H1 (cell line): ENCODE measurements around the gene IRF2BP2. TPM values are rescaled to one million over a fixed set of nuclear protein-coding genes. Genes with fewer than 3 reads are reported as not detected.

Experiments used
- BCL11A ChIP-seq, 2 experiments: IDR thresholded peaks; one replicate each; pipeline ENCODE4 v1.6.1; 2011; ENCODE audit warnings: low read depth in 2 of 2, low read length in 2 of 2, mild to moderate bottlenecking in 2 of 2
- HDAC2 ChIP-seq, 2 experiments: fragments of 300-600 bp in 1 of 2; sonication (generic) in 1 of 2; IDR thresholded peaks; 2 replicates each; pipeline ENCODE4 v1.6.1; 2011 to 2012; ENCODE audit warnings: low read depth in 2 of 2, low read length in 2 of 2, mild to moderate bottlenecking in 2 of 2, moderate library complexity in 2 of 2, borderline replicate concordance in 1 of 2, inconsistent platforms in 1 of 2
- KDM5A ChIP-seq: fragments of 200-600 bp; IDR thresholded peaks from 2 replicates; pipeline ENCODE4 v1.7.1; 2012; ENCODE audit warnings: mild to moderate bottlenecking, low read length, inconsistent platforms, mixed read lengths
- polyA plus RNA-seq, 7 experiments: library from polyadenylated mRNA; depleted of rRNA in 3 of 7; stranded (reverse) in 5 of 7; unstranded in 2 of 7; fragments of >200 nt in 5 of 7; fragments of 200-250 nt in 2 of 7; gene quantifications; 1 replicate in 5 of 7; 2 replicates in 1 of 7; 4 replicates in 1 of 7; pipeline versions ENCODE4 v1.2.1 to v1.2.3, GENCODE V29; 2011 to 2013; ENCODE audit warnings: missing spikeins in 2 of 7, mixed read lengths in 2 of 7
- total RNA-seq: library from RNA; stranded (reverse); fragmentation: NEBNext Ultra II Directional; extraction: Animal tissue kit (Norgen Biotek cat#: 25700); gene quantifications from 2 replicates; pipeline ENCODE4 v1.2.1, GENCODE V29; 2021
- TF ChIP-seq, protein P1 (sequence below), 3 experiments: IDR thresholded peaks; 1 replicate in 2 of 3; 2 replicates in 1 of 3; pipeline versions ENCODE4 v1.5.1 to v1.6.1; 2011; ENCODE audit warnings: low read length in 3 of 3, mild to moderate bottlenecking in 3 of 3, inconsistent platforms in 2 of 3, low read depth in 1 of 3, moderate library complexity in 1 of 3; ENCODE audit not compliant: insufficient read depth in 1 of 3; ENCODE audit errors: control extremely low read depth in 1 of 3

Gene IRF2BP2
- total and polyA plus RNA-seq, 2 of the 8 experiments (the other 6 are each of a cell fraction or from before 2014, with no cell fraction given): 24.9 to 67.5 TPM

DNA sequence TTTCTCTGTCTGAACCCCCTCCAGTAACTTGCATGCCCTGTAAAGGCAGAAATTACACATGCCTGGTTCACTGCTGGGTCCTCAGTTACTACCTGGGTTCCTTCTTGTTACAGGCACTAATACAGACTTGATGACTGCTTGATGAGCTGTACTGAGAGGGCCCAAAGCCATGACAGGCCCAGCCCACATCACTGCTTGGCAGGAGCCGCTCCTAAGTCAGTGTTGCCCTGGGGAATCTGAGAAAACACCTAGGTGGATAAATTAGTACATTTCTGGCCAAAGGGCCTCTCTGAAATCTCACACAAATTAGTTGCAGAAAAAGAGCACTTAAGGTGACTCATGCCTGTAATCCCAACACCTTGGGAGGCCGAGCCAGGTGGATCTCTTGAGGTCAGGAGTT is 37.8 kb upstream of the IRF2BP2 start (continued):
- TF ChIP-seq, protein P1, sequence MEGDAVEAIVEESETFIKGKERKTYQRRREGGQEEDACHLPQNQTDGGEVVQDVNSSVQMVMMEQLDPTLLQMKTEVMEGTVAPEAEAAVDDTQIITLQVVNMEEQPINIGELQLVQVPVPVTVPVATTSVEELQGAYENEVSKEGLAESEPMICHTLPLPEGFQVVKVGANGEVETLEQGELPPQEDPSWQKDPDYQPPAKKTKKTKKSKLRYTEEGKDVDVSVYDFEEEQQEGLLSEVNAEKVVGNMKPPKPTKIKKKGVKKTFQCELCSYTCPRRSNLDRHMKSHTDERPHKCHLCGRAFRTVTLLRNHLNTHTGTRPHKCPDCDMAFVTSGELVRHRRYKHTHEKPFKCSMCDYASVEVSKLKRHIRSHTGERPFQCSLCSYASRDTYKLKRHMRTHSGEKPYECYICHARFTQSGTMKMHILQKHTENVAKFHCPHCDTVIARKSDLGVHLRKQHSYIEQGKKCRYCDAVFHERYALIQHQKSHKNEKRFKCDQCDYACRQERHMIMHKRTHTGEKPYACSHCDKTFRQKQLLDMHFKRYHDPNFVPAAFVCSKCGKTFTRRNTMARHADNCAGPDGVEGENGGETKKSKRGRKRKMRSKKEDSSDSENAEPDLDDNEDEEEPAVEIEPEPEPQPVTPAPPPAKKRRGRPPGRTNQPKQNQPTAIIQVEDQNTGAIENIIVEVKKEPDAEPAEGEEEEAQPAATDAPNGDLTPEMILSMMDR (IDR thresholded peaks at IDR 0.05; ENCODE audit: control extremely low read depth in 1 of 3, insufficient read depth in 1 of 3, low read depth in 1 of 3, low read length in 3 of 3): no peak
- TF ChIP-seq HDAC2 (IDR thresholded peaks at IDR 0.05; ENCODE audit: borderline replicate concordance in 1 of 2, low read depth in 2 of 2, low read length in 2 of 2) (no peak), KDM5A (no peak), BCL11A (IDR thresholded peaks at IDR 0.05; ENCODE audit: low read depth in 2 of 2, low read length in 2 of 2) (no peak)
